ENCODE measurements around the gene RNF10.

DNA sequence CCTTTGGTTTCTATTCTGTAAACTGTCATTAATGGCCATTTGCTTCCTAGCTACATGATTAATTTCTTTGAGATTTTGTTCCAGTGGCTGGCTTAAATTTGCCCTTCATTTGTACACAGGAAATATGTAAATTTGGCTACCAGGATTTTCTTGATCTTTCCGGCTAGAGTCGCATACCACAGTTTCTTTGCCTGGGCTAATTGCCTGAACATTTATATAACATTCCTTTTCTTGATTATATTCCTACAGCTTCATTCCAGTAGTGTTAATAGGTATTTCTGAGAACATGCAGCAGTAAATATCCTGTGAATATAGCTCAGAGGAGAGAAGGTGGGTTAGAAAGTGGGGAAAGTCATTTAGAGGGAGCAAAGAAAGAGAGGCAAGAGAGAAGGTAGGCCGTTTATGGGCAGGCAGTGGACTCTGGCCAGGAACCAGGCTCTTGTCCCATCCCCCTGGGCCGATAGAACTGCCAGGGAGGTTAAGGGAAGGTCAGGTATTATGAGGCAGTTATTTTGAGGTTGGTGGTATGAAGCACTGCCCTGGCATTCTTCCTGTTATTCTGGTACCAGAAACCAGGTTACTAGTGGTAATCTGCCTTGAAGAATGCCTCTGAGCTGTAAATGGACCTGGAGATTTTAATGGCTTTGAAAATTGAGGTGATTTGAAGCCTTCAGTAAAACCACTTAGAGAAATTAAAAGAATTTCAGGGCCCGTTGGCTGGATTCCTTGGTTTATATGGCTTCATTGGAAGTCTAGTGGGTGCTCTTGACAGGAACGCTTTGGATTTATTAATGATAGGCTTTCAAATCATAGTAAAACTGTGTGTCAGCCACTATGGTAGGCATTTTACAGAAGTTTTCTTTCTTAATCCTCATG lies 4.4 kb downstream of the RNF10 start:
- TF ChIP-seq, protein P1, sequence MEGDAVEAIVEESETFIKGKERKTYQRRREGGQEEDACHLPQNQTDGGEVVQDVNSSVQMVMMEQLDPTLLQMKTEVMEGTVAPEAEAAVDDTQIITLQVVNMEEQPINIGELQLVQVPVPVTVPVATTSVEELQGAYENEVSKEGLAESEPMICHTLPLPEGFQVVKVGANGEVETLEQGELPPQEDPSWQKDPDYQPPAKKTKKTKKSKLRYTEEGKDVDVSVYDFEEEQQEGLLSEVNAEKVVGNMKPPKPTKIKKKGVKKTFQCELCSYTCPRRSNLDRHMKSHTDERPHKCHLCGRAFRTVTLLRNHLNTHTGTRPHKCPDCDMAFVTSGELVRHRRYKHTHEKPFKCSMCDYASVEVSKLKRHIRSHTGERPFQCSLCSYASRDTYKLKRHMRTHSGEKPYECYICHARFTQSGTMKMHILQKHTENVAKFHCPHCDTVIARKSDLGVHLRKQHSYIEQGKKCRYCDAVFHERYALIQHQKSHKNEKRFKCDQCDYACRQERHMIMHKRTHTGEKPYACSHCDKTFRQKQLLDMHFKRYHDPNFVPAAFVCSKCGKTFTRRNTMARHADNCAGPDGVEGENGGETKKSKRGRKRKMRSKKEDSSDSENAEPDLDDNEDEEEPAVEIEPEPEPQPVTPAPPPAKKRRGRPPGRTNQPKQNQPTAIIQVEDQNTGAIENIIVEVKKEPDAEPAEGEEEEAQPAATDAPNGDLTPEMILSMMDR (IDR thresholded peaks at IDR 0.05): no peak
- TF ChIP-seq, protein P2, sequence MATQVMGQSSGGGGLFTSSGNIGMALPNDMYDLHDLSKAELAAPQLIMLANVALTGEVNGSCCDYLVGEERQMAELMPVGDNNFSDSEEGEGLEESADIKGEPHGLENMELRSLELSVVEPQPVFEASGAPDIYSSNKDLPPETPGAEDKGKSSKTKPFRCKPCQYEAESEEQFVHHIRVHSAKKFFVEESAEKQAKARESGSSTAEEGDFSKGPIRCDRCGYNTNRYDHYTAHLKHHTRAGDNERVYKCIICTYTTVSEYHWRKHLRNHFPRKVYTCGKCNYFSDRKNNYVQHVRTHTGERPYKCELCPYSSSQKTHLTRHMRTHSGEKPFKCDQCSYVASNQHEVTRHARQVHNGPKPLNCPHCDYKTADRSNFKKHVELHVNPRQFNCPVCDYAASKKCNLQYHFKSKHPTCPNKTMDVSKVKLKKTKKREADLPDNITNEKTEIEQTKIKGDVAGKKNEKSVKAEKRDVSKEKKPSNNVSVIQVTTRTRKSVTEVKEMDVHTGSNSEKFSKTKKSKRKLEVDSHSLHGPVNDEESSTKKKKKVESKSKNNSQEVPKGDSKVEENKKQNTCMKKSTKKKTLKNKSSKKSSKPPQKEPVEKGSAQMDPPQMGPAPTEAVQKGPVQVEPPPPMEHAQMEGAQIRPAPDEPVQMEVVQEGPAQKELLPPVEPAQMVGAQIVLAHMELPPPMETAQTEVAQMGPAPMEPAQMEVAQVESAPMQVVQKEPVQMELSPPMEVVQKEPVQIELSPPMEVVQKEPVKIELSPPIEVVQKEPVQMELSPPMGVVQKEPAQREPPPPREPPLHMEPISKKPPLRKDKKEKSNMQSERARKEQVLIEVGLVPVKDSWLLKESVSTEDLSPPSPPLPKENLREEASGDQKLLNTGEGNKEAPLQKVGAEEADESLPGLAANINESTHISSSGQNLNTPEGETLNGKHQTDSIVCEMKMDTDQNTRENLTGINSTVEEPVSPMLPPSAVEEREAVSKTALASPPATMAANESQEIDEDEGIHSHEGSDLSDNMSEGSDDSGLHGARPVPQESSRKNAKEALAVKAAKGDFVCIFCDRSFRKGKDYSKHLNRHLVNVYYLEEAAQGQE (IDR thresholded peaks at IDR 0.05; ENCODE audit: insufficient read depth in 1 of 2, low read depth in 2 of 2, low read length in 1 of 2): no peak
- no peak for TF ChIP-seq POLR2AphosphoS5 (IDR thresholded peaks at IDR 0.05; ENCODE audit: low read depth, low read length)
- no peak for TF ChIP-seq SIN3A (IDR thresholded peaks at IDR 0.05; ENCODE audit: borderline replicate concordance, insufficient read depth, low read depth, low read length)
- no peak for TF ChIP-seq TCF7L2 (IDR thresholded peaks at IDR 0.05; ENCODE audit: low read depth, low read length)

Measured in Panc1 (cell line).